ENCODE measurements around the gene TEKT3. TPM values are rescaled to one million over a fixed set of nuclear protein-coding genes. Genes with fewer than 3 reads are reported as not detected.

TEKT3 gene
- polyA plus RNA-seq, 1 of the 3 experiments (the other 2 are of a cell fraction) = 0.62 TPM

GRCh38 chr17:15340966-15341365 lies 431 bp downstream of the TEKT3 start:
- H3K9me2 ChIP-seq = no peaks in the 10 kb centered on the region
- TF ChIP-seq, protein P1, sequence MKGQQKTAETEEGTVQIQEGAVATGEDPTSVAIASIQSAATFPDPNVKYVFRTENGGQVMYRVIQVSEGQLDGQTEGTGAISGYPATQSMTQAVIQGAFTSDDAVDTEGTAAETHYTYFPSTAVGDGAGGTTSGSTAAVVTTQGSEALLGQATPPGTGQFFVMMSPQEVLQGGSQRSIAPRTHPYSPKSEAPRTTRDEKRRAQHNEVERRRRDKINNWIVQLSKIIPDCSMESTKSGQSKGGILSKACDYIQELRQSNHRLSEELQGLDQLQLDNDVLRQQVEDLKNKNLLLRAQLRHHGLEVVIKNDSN (IDR thresholded peaks at IDR 0.05; ENCODE audit: borderline replicate concordance, low read depth) = no peak
- TF ChIP-seq FOXJ3 (CRISPR knock-in tag; IDR thresholded peaks at IDR 0.05) (no peak), MEF2A (IDR thresholded peaks at IDR 0.05; ENCODE audit: borderline replicate concordance, low read depth) (no peak), PBX3 (IDR thresholded peaks at IDR 0.05) (no peak), ELF1 (IDR thresholded peaks at IDR 0.05) (no peak), NFIC (IDR thresholded peaks at IDR 0.05; ENCODE audit: borderline replicate concordance) (no peak), REST (IDR thresholded peaks at IDR 0.05; ENCODE audit: low read depth, low read length) (no peak), MXI1 (IDR thresholded peaks at IDR 0.05; ENCODE audit: low read depth, low read length) (no peak), CTCF (IDR thresholded peaks at IDR 0.05) (no peak), CHD2 (IDR thresholded peaks at IDR 0.05; ENCODE audit: low read length, partially characterized antibody) (no peak), MAX (IDR thresholded peaks at IDR 0.05; ENCODE audit: low read depth) (no peak), YY1 (IDR thresholded peaks at IDR 0.05; ENCODE audit: low read depth) (no peak), EP300 (IDR thresholded peaks at IDR 0.05; ENCODE audit: borderline replicate concordance in 1 of 2, low read depth in 1 of 2, low read length in 1 of 2) (no peak), POLR2AphosphoS5 (IDR thresholded peaks at IDR 0.05; ENCODE audit: low read depth, low read length) (no peak)
- CTCF ChIA-PET = interaction anchor here (1.1 to 2.4 kb wide), 2 partner anchors 78 to 167 kb away, joined by 4 to 5 read pairs; no protein-coding TSS in a partner anchor

More at GRCh38 chr17:15340966-15341365, 431 bp downstream of the TEKT3 start:
- no peak overlapping the region for H3K9ac ChIP-seq
- no peaks in the 10 kb centered on the region for H3K9me3 ChIP-seq
- 6% methylated on average over 19 of the region's 19 CpGs for WGBS (ENCODE audit: low lambda C conversion rate)
- no peaks in the 10 kb centered on the region for H3K36me3 ChIP-seq (replicated peaks in 1 of 2; ENCODE audit: control insufficient read depth in 1 of 2, insufficient read depth in 2 of 2, low read length in 1 of 2)
- peak overlapping the region; percentile 62 to 63 for H3K4me3 ChIP-seq (ENCODE audit: low read depth in 2 of 2, low read length in 1 of 2)
- POLR2A ChIA-PET = no interaction called here
- H3K27me3 ChIP-seq (ENCODE audit: insufficient read depth) = peaks cover 4% of the 10 kb centered on the region; the same call in 1 of the 2 replicates
- peak; percentile 41 for DNase-seq
- no peak overlapping the region; a peak in 1 of 4 replicates for H3K27ac ChIP-seq (ENCODE audit: low read depth in 2 of 2, low read length in 1 of 2)
- H2AFZ ChIP-seq (ENCODE audit: low read depth) = peak overlapping the region; percentile 65
- H4K20me1 ChIP-seq (ENCODE audit: insufficient read depth) = no peaks in the 10 kb centered on the region
- H3K79me2 ChIP-seq (ENCODE audit: insufficient read depth) = no peaks in the 10 kb centered on the region
- no peaks in the 10 kb centered on the region for H3F3A ChIP-seq (replicated peaks; ENCODE audit: insufficient read depth)
- peak overlapping the region; percentile 90 for H3K4me2 ChIP-seq
- peaks cover 0 to 7% of the 10 kb centered on the region in 2 experiments; a peak in 1 of 4 replicates for H3K4me1 ChIP-seq (ENCODE audit: control insufficient read depth in 1 of 2, insufficient read depth in 2 of 2, low read depth in 1 of 2, low read length in 1 of 2)

Measured in SK-N-SH (cell line).